ENCODE results near the gene PSMG1. TPM values are rescaled to one million over a fixed set of nuclear protein-coding genes. Genes with fewer than 3 reads are reported as not detected.
"Not testable (repeated sequence)": the region's sequence is repeated elsewhere in the genome, so short reads cannot be mapped to it uniquely, and the experiment has no call there.

Gene PSMG1, protein sequence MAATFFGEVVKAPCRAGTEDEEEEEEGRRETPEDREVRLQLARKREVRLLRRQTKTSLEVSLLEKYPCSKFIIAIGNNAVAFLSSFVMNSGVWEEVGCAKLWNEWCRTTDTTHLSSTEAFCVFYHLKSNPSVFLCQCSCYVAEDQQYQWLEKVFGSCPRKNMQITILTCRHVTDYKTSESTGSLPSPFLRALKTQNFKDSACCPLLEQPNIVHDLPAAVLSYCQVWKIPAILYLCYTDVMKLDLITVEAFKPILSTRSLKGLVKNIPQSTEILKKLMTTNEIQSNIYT
- total RNA-seq (2014; rRNA removed; shearing (Covaris generic)), result 157 and 169 TPM in 2 replicates
- 81.3 and 88.4 TPM in 2 replicates for polyA plus RNA-seq (2015; cell fraction: cytosol; rRNA removed)
- polyA plus RNA-seq (2015; cell fraction: nucleus; rRNA removed), result 52.5 and 60.4 TPM in 2 replicates

DNA sequence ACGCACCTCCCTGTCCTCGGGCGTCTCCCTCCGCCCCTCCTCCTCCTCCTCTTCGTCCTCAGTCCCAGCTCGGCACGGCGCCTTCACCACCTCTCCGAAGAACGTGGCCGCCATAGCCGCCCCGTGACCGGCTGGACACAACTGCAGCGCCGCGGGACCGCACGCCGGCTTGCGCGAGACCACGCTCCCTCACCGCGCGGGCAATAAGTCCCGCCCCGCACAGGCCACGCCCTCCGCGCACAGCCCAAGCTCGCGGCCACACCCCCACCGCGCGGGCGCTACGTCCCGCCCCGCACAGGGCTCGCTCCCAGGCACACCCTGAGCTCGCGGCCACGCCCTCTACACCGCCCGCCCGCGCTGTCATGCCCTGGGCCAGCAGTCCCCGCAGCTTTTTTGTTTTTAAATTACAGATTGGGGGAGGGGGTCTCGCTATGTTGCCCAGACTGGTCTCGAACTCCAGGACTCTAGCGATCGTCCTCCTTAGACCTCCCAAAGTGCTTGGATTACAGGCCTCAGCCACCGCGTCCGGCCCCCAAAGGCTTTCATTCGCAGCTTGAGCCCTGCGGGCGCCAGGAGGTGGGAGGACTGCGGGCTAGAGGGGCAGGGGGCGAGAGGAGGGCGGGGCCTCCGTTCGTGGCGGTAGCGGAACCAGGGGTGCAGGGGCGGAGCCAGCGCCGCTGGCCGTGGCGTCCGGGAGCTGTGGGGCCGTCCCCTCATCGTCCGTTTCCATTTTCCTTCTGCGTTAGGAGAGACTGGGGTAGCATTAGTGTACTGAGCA lies at the start of gene PSMG1:
PSMG1 (minus strand) TSS at position 180 of the 778 bp plus-strand sequence; CDS start at position 114, 66 bp downstream.
- DNase-seq (ENCODE audit: low read depth), result peak; percentile 94

DNA sequence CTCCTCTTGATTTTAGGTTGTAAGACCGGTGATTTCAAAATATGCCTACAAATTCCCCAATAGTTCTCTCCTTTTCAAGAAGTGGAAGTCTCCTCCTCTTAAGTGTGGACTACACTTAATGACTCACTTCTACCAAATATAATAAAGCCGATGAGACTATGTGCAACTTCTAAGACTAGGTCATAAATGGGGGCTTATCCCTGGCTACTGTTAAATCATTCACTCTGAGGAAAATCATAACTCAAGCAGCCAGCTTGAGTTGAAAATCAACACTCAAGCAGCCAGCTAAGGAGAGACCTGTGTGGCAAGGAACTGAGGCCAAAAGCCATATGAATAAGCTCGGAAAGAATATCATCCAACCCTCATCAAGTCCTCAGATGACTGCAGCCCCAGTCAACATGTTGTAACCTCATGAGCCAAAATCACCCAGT lies 49.6 kb upstream of the PSMG1 start:
- DNase-seq (ENCODE audit: low read depth), result no peak

DNA sequence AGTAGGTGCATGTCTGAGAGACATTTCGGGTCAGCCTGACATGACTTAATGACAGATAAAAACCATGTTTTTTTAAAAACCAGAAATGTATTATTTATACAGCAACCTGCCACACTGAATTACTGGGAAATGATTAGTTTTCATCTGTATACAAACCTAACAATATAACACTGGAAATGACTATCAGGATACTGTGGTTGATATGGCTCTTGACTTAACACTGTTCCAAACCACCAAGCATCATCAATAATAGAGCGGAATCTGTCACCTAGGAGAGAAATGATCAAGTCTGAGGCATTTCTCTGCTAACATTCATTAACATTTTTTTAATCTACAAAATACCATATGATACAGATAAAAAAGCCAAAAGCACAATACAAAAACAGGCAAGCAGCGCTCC lies 41.7 kb upstream of the PSMG1 start:
- DNase-seq (ENCODE audit: low read depth), result no peak

DNA sequence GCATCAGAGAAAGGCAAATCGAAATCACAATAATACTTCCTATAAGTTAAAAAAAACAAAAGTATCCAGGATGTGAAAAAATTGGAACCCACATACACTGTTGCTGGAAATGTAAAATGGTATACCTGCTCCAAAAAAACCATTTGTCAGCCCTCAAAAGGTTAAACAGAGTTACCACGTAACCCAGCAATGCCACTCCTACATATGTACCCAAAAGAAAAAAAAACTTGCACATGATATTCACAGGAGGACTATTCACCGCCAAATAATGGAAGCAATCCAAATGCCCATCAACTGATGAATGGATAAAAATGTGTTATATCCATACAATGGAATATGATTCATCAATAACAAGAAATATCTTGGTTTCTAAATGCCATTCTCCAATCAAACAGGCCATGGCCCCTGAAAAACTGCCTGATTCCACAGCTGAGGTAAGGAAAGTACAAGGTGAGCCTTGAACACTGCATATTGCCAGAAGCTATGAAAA lies 38.8 kb upstream of the PSMG1 start:
- DNase-seq (ENCODE audit: low read depth), result no peak

GRCh38 chr21:39221282-39221996 lies 38.2 kb upstream of the PSMG1 start:
- no peak for DNase-seq (ENCODE audit: low read depth)

DNA sequence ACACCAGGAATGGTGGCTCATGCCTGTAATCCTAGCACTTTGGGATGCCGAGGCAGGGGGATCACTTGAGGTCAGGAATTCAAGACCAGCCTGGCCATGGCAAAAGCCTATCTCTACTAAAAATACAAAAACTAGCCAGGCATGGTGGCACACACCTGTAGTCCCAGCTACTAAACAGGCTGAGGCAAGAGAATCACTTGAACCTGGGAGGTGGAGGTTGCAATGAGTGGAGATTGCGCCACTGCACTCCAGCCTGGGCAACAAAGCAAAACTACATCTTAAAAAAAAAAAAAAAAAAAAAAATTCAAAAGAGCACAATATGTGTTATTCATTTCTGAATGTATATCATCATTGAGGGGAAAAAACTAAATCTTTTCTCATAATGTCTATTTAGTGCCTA lies 37.6 kb upstream of the PSMG1 start:
- not testable (repeated sequence) for DNase-seq (ENCODE audit: low read depth)

GRCh38 chr21:39220150-39220549 lies 36.9 kb upstream of the PSMG1 start:
- no peak for DNase-seq (ENCODE audit: low read depth)

DNA sequence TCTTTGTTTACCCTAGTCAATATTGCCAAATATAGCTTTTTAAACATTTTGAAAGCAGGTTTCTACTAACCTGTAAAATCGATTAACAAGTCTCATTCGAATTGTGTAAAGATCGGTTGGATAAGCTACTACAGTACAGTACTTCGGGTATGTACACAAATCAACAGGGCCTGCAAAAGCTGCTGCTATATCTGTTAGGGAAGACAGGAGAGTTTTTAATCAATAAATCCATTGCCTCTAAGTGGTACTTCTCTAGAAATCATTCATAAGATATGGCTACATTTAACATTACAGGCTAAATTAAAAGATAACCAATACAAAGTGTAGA lies 34.8 kb upstream of the PSMG1 start:
- DNase-seq (ENCODE audit: low read depth), result no peak

- no peak for DNase-seq (ENCODE audit: low read depth)
Observed at GRCh38 chr21:39217356-39218081, 34.3 kb upstream of the PSMG1 start.

DNA sequence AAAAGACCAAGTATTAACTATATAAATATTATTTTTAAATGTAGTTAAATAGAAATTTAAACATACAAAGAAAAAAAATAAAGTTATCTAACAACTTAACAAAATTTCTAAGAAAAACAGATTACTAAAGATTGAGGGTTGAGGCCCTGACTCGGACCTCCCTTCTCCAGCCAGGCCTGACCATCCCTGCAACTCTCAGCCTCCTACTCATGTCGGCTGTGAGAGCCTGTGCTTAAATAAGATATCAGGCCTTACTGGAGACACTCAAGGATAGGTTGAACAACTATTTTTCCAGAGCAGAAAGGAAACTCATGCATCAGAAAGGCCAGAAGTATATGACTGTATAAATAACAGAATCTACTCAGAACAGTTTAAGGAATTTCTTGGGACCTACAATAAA lies 33.0 kb upstream of the PSMG1 start:
- no peak for DNase-seq (ENCODE audit: low read depth)

DNA sequence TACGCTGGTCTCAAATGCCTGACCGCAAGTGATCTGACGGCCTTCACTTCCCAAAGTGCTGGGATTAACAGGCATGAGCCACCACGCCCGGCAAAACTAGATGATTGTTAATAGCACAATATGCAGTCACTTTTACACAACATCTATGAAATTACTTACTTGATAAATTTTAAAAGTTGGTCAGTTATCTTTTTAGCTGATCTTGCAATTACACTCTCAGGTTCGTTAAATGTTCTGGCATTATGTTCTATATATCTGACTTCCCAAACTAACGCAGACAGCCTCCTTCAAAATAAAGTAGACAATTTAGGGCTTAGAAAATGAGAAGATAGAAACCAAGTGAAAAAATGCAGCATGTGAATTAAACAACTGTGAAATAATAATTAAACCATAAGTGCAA lies 31.8 kb upstream of the PSMG1 start:
- no peak for DNase-seq (ENCODE audit: low read depth)

- no peak for DNase-seq (ENCODE audit: low read depth)
Observed at GRCh38 chr21:39209334-39209688, 26.1 kb upstream of the PSMG1 start.

DNA sequence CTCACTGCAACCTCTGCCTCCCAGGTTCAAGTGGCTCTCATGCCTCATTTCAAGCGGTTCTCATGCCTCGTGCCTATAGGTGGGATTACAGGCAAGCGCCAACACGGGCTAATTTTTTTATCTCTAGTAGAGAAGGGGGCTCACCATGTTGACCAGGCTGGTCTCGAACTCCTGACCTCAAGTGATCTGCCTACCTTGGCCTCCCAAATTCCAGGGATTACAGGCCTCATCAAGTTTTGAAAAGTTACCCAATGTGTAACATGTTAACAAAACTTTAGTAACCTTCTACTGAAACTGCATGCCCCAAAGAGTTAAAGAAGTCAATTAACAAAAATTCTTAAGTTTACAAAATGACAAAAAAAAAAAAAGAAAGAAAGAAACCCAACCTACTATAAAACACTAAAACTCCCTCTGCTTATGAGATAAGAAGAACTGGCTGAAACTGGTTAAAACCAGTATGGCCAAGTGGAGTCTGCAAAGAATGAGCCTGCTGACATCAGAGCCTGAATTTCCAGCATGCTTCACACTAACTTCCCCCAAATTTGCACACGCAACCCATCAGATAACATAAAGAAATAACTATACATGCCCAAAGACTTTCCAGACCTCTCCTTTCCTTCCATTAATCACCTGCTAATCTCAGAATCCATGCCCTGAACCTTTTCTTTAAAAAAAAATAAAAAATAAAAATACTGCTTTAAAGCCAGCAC lies 25.5 kb upstream of the PSMG1 start:
- DNase-seq (ENCODE audit: low read depth), result no peak

- DNase-seq (ENCODE audit: low read depth), result no peak
Observed at GRCh38 chr21:39204134-39204533, 20.9 kb upstream of the PSMG1 start.

DNA sequence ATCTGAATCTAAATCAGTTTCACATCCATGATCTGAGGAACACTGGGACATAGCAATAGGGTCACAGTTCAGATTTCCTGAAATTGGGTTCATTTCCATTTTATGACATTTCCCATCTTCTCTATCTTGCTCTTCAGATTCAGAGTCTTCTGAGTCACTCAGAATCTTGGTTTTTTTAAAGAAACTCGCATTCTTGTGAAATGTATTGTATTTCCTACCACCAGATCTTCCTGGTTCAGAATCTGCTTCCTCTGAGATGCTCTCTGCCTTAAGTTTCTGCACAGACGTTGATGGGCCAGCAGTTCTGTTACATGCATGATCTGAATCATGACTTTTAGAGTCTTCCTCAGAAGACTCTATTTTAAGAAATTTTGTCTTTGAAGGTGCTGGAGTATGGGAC lies 15.5 kb upstream of the PSMG1 start:
- DNase-seq (ENCODE audit: low read depth), result no peak

GRCh38 chr21:39197448-39198233 lies 14.4 kb upstream of the PSMG1 start:
- DNase-seq (ENCODE audit: low read depth), result no peak

DNA sequence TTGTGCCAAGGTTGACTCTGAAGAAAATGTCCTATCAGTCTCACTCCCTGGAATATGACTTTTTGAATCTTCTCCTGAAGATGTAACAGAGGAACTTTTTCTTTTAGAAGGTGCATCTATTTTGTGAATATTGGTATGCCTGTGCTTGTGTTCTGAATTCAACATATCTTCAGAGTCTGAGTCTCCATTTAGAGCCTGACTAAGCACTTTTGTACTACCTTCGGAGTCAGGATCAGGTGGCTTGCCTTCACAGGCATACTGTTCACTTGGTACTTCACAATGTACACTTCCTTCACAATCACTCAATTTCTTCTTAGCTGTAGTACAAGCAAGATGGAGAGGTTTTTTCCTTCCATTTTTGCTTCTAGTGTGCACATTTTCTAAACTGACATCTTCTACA lies 13.6 kb upstream of the PSMG1 start:
- DNase-seq (ENCODE audit: low read depth), result no peak

- DNase-seq (ENCODE audit: low read depth), result no peak
Observed at GRCh38 chr21:39196310-39196709, 13.1 kb upstream of the PSMG1 start.

DNA sequence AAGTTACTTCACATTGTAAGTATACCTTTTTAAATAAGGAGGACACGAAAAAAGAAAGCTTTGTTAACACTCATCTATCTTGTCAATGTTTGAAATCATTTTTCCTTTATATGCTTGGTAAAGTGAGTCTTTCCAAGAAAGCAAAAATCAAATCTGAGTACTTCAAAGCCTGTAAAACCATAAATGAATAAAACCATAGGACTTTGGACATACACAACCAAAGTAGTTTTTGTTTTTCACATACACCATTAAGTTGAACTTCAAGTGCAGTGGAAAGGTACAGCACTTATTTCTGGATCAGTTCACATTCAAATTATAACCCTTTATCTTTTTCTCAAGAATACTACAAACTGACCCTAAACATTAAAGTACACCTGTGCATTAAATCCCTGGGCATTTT lies 10.1 kb upstream of the PSMG1 start:
- no peak for DNase-seq (ENCODE audit: low read depth)
